ENCODE data around the gene COL4A1.

The COL4A1 gene

GRCh38 chr13:110341445-110342244, 34.7 kb upstream of the COL4A1 start:
- DNase-seq, result no peak

- peak; percentile 59 for DNase-seq
These were observed 34.0 kb upstream of the COL4A1 start for GRCh38 chr13:110340812-110341444.

GRCh38 chr13:110339975-110340550, 33.1 kb upstream of the COL4A1 start:
- DNase-seq, result no peak

- DNase-seq, result no peak
These were observed 32.3 kb upstream of the COL4A1 start for GRCh38 chr13:110339263-110339662.

GRCh38 chr13:110338441-110339101, 31.6 kb upstream of the COL4A1 start:
- no peak for DNase-seq

- no peak for DNase-seq
These were observed 30.3 kb upstream of the COL4A1 start for GRCh38 chr13:110337247-110337646.

GRCh38 chr13:110336681-110337080, 29.7 kb upstream of the COL4A1 start:
- no peak for DNase-seq

- no peak for DNase-seq
These were observed 29.2 kb upstream of the COL4A1 start for GRCh38 chr13:110336108-110336507.

GRCh38 chr13:110334841-110335490, 28.0 kb upstream of the COL4A1 start:
- DNase-seq, result no peak

- no peak for DNase-seq
These were observed 27.3 kb upstream of the COL4A1 start for GRCh38 chr13:110334256-110334655.

GRCh38 chr13:110333837-110334236, 26.9 kb upstream of the COL4A1 start:
- DNase-seq, result no peak

GRCh38 chr13:110332750-110333149, 25.8 kb upstream of the COL4A1 start:
- no peak for DNase-seq

- no peak for DNase-seq
These were observed 24.4 kb upstream of the COL4A1 start for GRCh38 chr13:110331362-110331761.

GRCh38 chr13:110330491-110331011, 23.6 kb upstream of the COL4A1 start:
- DNase-seq, result no peak

- no peak for DNase-seq
These were observed 23.0 kb upstream of the COL4A1 start for GRCh38 chr13:110329798-110330461.

- no peak for DNase-seq
These were observed 22.3 kb upstream of the COL4A1 start for GRCh38 chr13:110329258-110329657.

- DNase-seq, result no peak
These were observed 21.6 kb upstream of the COL4A1 start for GRCh38 chr13:110328573-110328972.

- DNase-seq, result no peak
These were observed 20.2 kb upstream of the COL4A1 start for GRCh38 chr13:110327051-110327721.

GRCh38 chr13:110326263-110326904, 19.4 kb upstream of the COL4A1 start:
- DNase-seq, result no peak

- no peak for DNase-seq
These were observed 17.2 kb upstream of the COL4A1 start for GRCh38 chr13:110324026-110324749.

All from activated CD4-positive, alpha-beta T cell treated with anti-CD3 and anti-CD28 coated beads, Interleukin-10, Interleukin-2, amounts not matched to agents 100 ng/mL and 50 ng/mL, durations not matched to agents 16 hours and 8 hours (primary cell).